Activated gamma-delta T cell (primary cell): ENCODE results near the gene SPANXN1.
"Not testable (repeated sequence)": the region's sequence is repeated elsewhere in the genome, so short reads cannot be mapped to it uniquely, and the experiment has no call there.

Experiments used
- DNase-seq: peaks from one replicate; lab custom pipeline; 2025; lab: John Stamatoyannopoulos, UW
- total RNA-seq, 2 donors: gene quantifications; one replicate each; lab custom pipeline; 2026; lab: John Stamatoyannopoulos, UW

The SPANXN1 gene, protein sequence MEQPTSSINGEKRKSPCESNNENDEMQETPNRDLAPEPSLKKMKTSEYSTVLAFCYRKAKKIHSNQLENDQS
- 0 reads per million in 2 donors for total RNA-seq

DNA sequence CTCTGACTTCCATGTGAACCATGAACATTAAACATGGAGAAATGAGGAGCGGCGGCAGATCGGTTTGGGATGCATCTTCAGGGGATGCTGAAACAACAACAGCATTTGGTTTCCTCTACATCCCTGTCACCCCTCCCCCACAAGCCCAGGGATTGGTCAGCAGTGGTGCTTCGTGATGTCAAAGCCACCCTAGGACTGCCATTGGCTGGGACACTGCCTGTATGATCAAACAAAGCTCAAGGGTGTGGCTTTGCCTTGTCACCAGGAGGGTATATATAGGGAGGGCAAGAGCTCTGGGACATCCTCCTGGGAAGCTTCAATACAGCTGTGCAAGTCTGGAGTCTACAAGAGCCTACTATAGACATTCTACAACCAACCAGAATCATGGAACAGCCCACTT, at the start of gene SPANXN1:
Gene SPANXN1 (plus strand): TSS at position 301 of the 400 bp plus-strand sequence. CDS start 84 bp downstream, at position 385.
- DNase-seq, result not testable (repeated sequence)

DNA sequence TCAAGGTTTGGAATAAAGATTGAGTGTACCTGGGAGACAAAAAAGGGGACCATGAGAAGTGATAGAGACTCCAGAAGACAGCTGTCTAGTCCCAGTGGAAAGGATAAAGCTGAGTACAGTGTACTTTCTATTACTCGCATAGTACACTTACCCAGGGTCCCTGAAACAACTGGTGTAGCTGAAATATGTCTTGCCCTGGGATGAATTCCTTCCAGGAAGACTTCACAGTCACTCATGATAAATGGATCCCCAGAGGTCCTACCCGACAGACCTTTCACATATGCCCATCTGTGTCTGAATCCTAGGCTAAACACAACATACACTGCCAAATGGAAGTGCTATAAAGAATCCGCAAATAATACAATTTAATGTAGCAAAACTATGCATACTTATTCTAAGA, 48.2 kb upstream of the SPANXN1 start:
- DNase-seq, result no peak

DNA sequence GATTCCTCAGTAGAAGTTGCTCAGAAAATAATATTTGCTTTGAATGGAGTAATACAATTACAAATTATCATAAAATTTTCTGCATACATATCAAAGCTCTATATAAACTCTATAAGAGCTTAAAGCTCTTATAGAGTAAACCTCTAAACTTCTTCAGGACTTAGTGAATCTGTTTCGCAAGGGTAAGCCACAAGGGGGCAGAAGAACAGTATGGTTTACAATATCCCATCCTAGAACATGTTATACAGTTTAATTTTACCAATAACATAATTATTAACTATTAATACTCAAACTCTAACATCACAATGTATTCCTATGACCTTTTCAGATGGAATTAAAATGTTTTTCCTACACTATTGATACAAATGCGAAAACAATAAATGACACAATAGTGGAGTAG, 33.8 kb upstream of the SPANXN1 start:
- DNase-seq, result no peak

- DNase-seq, result no peak
Measured at GRCh38 chrX:145292218-145292617, 44.9 kb downstream of the SPANXN1 start.
